Daoy (cell line): Measurements from ENCODE around the gene ARPIN. TPM values are rescaled to one million over a fixed set of nuclear protein-coding genes. Genes with fewer than 3 reads are reported as not detected.
"Not testable (repeated sequence)": the region's sequence is repeated elsewhere in the genome, so short reads cannot be mapped to it uniquely, and the experiment has no call there.

Experiments used
- DNase-seq: peaks from one replicate; pipeline ENCODE4 v3.0.0-alpha.2; 2015; ENCODE audit warnings: low read depth
- total RNA-seq: library from RNA; depleted of rRNA; stranded (reverse); fragments of >200 nt; shearing (Covaris generic); gene quantifications from 2 replicates; pipeline ENCODE4 v1.2.3, GENCODE V29; 2014

The ARPIN gene
- total RNA-seq, 1 experiment from 2014 or later: 3.3 TPM

DNA sequence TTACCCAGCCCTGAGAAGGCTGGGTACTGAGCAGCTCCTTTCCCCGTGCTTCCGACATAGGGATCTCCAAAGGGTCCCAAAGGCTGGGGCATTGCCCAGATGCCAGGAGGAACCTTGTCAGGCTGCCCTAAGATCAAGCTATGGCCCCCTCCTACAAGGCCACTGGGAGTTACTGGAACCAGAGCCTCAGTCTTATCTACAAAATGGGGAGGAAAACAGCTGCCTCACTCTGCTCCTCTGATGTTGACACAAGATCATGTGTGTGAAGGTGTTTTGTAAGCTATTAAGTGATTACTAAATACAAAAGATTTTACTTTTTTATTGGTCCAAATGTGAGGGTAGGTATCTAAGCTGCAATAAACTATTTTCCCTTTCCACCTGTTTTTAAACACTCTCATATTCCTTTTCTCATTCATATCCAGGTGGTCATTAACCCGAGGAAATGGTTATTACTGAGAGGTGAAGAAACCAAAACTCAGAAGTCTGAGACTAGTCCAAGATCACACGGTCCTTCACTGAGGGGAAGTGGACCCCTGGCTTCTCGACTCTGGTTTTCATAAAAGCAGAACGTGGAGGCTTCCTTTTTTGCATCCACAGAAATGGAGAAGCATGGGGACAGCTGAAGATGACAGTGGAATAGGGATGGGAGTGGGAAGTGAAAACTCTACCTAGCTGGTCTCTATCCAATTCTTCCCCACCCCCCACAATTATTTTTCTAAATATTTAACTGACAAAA, 1.7 kb downstream of the ARPIN start:
- no peak for DNase-seq

DNA sequence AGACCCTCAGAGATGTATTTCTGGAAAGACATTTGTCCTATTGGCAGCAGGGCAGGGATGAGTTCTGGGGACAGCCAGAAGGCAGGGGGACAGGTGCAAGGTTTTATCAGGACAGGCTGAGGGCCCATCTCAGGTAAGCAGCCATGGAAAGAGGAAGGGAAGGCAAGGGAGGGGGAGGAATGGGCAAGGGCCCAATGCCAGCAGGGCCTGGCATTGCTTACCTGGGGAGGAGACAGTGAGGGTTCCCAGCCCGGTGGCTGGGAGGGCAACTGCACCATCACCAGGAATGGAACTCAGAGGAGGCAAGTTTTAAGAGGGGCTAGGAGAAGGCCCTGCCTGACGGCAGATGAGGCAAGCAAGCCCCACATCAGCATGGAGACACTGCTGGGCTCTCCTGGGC, 3.1 kb downstream of the ARPIN start:
- DNase-seq: no peak

DNA sequence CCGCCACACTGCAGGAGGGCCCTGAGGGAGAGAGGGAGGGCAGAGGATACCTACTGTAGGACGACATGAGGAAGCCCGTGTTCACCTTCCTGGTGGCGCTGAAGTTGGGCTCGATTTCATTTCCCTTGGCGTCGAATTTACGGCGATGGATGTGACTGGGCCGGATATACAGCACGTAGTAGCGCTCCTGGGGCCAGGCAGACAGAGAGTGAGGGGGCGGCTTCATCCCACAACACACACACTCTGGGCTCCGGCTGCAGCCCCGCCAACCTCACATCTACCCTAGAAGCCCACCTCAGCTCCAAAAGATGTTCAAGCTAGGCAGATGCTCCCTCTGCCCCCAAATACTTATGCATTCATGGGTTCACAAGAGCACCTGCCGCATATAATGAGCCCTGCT, 4.5 kb downstream of the ARPIN start:
- no peak for DNase-seq

DNA sequence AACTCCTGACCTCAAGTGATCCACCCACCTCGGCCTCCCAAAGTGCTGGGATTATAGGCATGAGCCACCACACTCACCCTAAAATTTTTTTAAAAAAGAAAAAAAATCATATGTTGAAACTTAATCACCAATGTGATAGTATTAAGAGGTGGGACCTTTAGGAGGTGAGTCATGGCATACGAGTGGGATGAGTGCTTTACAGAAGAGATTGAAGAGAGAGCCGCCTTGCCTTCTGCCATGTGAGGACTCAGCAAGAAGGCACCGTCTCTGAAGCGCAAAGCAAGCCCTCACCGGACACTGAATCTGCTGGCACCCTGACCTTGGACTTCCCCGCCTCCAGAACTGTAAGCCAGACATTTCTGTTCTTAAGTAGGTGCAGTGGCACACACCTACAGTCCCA, 5.5 kb downstream of the ARPIN start:
- DNase-seq: no peak

DNA sequence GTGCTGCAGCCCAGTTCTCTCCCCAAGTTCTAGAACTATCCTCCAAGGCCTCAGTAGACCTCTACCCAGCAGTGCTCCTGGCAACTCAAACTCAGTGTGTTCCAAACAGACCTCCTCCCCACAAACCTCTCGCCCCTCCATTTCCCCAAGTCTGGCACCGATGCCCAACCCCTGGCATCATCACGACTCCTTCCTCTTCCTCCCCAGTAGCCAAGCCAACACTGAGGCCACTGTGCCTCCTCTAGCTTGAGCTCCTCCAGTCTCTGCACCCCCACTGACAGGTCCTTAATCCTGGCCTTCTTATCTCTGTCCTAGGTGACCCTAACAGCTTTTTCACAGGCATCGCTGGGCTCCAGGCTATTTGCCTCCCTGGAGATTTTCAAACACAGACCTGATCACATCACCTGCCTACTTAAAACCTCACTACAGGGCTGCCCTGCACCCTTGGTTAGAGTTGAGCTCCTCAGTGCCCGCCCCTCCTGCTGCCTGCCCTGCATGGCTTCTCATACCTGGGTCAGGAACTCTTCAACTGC, 6.8 kb downstream of the ARPIN start:
- DNase-seq: no peak

DNA sequence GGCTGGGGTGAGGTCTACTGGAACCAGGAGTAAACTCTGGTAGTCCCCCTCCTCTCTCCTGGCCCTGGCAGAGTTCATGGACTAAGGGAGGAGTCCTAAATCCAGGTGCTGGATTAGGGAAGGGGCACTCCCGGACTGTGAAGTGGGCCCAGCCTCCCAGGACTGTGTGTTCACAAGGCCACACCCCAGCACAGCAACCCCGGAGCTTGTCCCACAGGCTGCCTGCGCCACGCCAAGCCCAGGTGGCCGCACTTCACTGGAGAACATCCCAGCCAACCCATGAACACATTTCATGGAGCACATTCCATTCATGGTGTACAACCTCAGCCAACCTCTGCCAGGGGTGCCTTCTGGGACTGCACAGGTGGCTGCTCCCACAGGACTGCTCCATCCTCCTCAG, 8.2 kb downstream of the ARPIN start:
- no peak for DNase-seq

DNA sequence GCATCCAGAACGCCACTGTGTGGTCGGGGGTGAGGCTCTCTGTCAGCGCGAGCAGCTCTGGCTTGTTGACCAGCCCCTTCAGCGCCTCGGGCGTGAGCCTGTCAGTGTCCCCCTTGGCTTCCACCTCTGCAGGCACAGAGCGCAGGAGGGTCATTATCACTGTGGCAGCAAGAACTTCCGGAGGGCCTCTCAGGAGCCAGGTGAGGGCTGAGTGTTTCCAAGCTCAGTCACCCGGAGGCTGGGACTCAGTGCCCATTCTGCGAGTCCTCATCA, 9.0 kb downstream of the ARPIN start:
- no peak for DNase-seq

DNA sequence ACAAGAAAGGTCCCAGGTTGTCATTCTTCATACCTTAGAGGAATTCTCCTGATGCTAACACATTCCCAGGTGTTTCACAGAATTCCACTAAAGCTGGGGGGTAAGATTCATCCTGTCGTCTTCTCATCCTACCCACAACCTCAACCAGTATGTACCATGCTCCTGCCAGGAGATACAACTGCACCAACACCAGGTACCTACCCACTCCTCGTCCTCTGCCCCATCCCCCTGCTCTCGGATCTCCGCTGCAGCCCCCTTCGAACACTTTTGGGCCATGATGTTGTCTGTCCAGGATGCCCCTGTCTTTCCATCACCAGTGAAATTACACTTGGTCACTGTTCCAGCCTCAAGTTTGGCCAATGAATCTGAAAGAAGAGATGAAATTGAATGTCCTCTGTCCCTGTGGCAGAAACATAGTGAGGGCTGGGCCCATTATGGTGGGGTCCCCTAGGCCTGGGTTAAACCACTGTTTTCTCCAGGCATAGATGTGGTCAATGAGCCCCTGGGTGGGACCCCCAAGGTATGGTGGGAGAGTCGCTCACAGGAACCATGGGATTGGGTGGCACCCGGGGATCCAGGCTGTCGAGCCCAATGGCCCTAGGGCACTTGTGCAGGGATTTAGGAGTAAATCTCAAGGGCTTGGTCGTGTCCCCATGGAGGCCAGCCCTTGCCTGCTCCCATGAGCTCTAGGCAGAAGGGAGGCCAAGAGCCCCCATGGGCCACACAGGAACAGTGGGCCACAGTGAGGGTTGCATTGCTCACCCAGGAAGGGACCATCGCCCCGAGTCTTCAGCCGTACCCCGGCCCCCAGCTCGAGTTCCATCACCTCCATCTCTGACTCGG, 9.5 kb downstream of the ARPIN start:
- no peak for DNase-seq

DNA sequence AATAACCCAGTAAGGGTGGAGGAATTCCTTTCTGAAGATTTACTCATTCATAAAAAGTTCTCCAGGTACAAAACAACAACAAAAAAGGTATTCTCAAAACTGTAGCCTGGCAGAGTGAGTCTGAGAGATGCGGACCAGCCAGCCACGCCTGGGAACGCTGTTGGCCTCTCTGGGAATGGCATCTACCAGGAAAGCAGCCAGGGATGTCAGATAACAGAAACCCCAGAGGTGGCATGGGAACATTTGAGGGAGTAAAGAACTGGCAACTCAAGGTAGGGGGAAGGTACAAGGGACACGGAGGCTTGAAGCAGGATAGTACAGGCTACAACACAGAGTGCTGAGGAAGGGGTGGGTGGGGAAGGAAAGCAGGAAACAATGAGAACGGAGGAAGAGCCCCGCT, 11.9 kb downstream of the ARPIN start:
- DNase-seq: no peak

DNA sequence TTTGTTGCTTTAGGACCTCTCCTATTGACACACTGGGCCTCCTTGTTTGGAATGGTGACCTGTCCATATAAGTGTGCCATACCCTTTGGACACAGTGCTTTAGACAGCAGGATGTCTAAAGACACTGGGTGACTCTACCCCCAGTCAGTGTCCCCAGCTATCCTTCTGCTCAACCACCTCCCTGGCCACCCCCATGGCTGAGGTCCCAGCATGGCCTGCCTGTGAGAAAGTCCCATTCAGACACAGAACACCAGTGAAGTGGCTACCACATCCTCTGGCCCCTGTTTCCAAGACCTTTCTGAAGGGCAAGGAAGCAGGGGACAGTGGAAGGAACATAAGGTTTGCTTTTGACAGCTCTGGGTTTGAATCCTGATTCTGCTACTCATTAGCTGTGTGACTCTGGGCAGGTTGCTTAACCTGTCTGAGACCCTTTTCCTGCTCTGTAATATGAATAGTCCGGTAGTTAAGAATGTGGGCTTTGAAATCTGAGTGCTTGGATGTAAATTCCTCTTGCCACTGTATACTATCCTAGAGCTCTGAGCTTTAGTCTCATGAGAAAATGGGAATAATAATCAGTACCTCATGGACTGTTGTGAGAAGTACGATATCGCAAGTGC, 12.7 kb downstream of the ARPIN start:
- DNase-seq: no peak

DNA sequence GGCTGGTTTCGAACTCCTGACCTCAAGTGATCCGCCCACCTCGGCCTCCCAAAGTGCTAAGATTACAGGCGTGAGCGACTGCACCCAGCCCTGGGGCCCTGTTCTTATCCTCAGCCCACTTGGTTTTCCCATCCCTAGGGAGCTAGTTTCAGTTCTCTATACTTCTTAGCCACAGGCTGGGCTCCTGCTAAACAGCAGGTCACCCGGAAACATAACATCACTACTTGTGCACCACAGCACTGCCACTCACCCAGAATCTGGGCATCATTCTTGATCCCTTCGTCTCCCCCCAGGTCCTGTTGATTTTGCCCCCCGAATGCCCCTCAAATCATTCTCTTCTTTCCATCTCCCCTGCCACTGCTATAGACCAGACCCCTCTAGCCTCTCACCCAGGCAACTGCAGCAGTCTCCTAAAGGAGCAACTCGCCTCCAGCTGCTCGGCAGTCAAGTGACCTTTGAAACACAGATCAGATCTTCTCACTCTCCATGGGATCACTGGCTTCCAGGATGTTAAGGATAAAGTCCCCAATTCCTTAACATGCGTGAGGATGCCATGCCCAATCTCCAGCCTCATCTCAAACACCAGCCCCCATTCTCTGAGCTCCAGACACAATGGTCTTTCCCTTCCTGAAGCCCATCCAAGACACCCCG, 13.3 kb downstream of the ARPIN start:
- DNase-seq: no peak

DNA sequence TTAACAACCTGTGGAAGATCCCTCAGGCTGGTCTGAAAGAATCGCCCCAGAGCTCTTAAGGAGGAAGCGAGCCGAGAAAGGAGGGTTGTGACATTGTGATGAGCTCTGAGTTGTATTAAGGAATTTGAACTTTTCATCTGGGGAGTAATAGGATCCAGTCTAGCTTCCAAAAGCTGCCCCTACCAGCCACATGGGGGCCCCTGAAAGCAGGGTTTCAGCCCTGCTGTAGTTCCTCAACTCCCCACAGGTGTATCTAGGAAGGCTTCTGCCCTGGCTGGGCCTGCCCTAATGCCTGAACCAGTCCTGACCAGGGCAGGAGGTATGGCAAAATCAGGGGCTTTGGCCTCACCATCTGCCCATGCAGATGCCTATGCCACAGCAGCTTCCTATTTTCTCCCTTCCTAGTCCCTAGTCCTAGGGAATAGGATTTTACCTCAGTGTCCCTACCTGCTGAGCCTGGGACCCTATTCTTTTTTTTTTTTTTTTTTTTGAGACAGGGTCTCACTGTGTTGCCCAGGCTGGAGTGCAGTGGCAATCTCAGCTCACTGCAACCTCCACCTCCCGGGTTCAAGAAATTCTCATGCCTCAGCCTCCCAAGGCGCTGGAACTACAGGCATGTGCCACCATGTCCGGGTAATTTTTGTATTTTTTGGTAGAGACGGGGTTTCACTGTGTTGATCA, 14.0 kb downstream of the ARPIN start:
- peak; percentile 47 for DNase-seq

DNA sequence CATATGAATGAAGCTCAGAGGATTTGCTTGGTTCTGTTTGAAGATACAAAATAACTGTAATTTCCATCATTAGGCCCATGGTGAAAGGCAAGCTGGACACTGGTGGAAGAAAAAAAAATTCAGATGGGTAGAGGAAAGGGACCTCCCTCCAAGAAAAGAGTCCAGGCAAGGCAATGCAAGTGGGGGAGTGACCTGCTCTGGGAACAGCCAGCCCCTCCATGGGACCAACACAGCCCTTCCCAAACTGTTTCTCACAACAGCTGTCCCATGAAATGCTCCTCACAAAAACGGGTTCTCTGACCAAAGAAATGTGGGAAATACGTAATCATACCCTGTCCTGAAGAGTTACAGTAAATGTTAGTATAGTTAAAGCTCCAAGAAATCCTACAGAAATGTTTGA, 14.6 kb downstream of the ARPIN start:
- no peak for DNase-seq

DNA sequence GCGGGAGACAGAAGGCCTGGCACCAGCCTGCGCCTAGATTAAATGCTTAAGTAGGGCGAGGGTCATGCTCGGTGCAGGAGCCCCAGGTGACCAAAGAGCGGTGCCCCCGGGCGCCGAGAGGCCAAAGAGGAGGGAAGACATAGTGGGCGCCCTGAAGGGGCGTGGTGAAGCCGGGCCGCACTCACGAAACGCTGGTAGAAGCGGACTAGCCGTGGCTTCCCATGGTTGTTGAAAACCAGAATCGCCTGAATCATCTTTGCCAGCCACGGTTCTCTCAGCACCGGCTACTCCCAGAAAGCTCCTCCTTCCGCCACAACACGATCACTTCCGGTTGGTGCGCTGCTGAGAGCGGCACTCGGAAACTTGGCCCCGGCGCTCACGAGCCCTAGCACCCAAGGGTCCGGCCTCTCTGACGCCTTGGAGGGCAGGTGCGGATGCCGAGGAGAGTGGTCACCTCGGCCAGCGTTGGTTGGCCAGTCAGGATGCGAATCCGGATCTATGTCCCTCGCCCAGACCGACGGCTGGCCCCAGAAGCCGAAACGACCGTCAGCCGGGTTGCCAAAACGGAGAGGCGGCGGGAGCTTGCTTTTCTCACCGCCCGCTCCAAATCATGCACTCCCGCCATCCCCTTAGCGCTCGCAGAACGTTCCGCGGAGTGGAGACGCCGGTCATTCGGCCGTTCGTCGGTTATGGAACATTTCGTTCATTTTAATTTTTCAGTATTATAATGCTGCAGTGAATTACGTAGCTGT, 18.9 kb downstream of the ARPIN start, which contains the start of gene AP3S2:
TSS of gene AP3S2 (minus strand) at position 299 of the 752 bp plus-strand sequence. CDS start at position 254, 45 bp downstream.
- peak; percentile 96 for DNase-seq

DNA sequence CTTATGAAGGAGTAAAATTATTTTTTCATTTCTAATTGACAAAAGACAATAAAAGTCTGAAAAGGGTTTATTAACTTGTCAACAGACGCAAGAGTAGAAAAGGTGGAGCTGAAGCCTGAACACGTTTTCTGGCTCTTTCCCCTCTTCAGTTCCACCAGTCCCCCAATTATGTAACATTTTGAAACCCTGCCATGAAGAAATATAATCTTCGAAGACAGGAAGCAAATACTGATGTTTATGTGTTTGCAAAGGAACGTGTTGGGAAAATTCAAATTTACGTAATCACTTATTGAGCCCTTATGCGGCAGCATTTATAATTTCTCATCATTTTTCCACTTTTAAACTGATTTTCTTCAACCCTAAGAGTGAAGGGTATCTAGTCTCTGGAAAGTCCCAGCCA, 19.7 kb downstream of the ARPIN start:
- no peak for DNase-seq

DNA sequence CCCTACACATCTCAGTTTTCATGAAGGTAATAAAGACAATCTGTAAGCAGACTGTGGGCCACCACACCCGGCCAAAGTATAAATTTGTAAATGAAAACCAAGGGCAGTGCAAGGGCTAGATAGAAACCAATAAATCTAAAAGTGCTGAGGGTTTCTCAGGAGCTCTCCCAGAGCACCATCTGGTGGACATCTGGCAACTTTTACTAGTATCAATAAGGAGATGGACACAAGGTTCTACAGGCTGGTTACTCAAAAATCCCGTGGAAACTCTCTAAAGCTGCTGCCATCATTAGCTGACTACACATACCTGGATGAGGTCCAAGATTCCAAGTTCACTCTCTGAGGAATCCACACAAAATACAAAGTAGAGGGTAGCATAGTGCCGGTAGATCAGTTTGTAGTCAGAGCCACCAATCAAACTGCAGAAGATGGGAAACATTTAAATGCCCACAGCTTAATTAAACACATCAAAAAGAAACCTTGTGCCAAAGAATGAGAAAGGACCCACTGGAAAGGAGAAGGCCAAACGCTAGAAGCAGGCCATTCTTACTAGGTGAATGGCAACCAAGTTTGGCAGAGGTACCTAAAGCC, 24.4 kb downstream of the ARPIN start:
- DNase-seq: peak; percentile 18

DNA sequence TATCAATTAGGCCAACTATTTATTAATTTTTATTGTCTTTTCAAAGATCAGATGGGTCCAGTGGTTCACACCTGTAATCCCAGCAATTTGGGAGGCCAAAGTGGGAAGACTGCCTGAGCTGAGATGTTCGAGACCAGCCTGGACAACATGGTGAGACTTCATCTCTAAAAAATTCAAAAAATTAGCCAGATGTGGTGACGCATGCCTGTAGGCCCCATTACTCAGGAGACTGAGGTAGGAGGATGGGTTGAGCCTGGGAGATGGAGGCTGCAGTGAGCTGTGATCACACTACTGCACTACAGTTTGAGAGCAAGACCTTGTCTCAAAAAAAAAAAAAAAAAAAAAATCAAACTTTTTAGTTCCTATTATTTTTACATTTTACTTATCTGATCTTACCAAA, 27.1 kb downstream of the ARPIN start:
- DNase-seq: no peak

DNA sequence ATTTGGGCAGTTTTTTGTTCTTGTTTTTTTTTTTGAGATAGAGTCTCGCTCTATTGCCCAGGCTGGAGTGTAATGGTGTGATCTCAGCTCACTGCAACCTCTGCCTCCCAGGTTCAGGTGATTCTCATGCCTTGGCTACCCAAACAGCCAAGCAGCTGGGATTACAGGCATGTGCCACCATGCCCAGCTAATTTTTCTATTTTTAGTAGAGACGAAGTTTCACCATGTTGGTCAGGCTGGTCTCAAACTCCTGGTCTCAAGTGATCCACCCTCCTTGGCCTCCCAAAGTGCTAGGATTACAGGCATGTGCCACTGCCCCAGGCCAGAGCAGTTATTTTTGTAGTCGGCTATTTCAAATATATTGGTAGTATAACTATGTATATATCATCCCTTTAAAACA, 27.6 kb downstream of the ARPIN start:
- DNase-seq: not testable (repeated sequence)

DNA sequence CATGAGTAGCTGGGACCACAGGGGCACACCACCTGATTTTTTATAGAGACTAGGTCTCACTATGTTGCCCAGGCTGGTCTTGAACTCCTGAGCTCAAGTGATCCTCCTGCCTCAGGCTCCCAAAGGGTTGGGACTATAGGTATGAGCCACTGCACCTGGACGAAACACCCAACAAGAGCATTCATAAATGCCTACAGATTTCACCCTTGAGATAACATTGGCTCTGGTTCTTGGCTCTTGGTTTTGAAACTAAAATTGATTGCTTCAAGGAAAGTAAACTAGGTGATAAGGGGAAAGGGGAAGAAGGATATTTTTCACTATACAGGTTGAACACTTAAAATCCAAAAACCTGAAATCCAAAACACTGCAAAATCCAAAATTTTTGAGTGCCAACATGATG, 29.2 kb downstream of the ARPIN start:
- no peak for DNase-seq

DNA sequence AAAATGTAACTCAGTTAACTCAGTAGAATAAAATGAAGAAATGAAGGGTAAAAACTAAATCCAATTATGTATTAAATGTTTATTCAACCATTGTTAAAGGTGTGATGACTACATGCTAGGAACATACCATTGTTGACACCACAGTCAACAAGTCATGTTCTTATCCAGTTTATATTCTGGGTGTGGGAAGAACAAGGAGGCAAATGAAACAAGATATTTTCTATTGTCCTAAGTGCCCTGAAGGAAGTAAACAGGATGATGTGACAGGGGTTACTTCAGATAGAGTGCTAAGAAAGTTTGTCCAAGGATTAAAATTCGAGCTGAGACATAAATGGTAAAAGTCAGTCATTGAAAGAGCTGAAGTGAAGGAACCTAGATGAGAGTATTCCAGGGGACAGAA, 32.0 kb downstream of the ARPIN start:
- DNase-seq: no peak

DNA sequence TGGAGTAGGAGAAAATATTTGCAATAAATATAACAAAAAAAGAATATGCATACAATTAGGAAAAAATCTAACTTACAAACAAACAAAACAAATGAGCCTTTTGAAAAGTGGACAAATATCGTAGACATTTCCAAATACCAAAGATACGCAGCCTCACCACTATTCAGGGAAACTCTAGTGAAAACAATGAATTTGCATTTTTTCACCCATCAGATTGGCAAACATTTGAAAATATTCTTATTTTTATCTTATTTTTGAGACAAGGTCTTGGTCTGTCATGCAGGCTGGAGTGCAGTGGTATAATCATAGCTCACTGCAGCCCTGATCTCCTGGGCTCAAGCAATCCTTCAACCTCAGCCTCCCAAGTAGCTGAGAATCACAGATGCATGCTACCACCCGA, 34.4 kb downstream of the ARPIN start:
- DNase-seq: no peak
